CD14-positive monocyte (primary cell): Measurements from ENCODE around the gene SEMA4D. TPM values are rescaled to one million over a fixed set of nuclear protein-coding genes. Genes with fewer than 3 reads are reported as not detected.

Experiments
- DNase-seq, 3 donors: peaks; one replicate each; pipeline ENCODE4 v3.0.0-alpha.2; 2011 to 2022
- H2AFZ ChIP-seq: 2 replicates; pipeline ENCODE4 v1.6.0; 2012; ENCODE audit warnings: mild to moderate bottlenecking, low read depth, low read length, inconsistent platforms; ENCODE audit not compliant: insufficient read depth, poor library complexity, severe bottlenecking
- H3K27ac ChIP-seq, 2 donors: 1 replicate in 1 of 2; 2 replicates in 1 of 2; pipeline ENCODE4 v1.5.1; 2012 to 2013; ENCODE audit warnings: low read length in 2 of 2, control low read depth in 1 of 2, inconsistent platforms in 1 of 2, low read depth in 1 of 2, mild to moderate bottlenecking in 1 of 2
- H3K27me3 ChIP-seq, 2 donors: one replicate each; pipeline versions ENCODE4 v1.6.0 to v1.6.1; 2011 to 2013; ENCODE audit warnings: low read length in 2 of 2; ENCODE audit not compliant: control insufficient read depth in 2 of 2, insufficient read depth in 2 of 2
- H3K36me3 ChIP-seq, 2 donors: replicated peaks in 1 of 2; 1 replicate in 1 of 2; 2 replicates in 1 of 2; pipeline versions ENCODE4 v1.5.1 to v1.6.1; 2012 to 2013; ENCODE audit warnings: low read length in 2 of 2, control low read depth in 1 of 2, inconsistent platforms in 1 of 2, mild to moderate bottlenecking in 1 of 2; ENCODE audit not compliant: insufficient read depth in 2 of 2, control insufficient read depth in 1 of 2
- H3K4me1 ChIP-seq, 2 donors: 1 replicate in 1 of 2; 2 replicates in 1 of 2; pipeline versions ENCODE4 v1.5.1 to v1.6.1; 2012 to 2013; ENCODE audit warnings: low read length in 2 of 2, control low read depth in 1 of 2, inconsistent platforms in 1 of 2, mild to moderate bottlenecking in 1 of 2, moderate library complexity in 1 of 2; ENCODE audit not compliant: insufficient read depth in 2 of 2, control insufficient read depth in 1 of 2
- H3K4me2 ChIP-seq: replicated peaks from 2 replicates; pipeline ENCODE3; 2012; ENCODE audit warnings: low read length, moderate library complexity, mild to moderate bottlenecking; ENCODE audit not compliant: poor library complexity, severe bottlenecking; ENCODE audit errors: extremely low read depth
- H3K4me3 ChIP-seq, 3 experiments: fragments of 200-600 bp in 1 of 3; sonication (generic) in 1 of 3; replicated peaks in 1 of 3; 1 replicate in 2 of 3; 2 replicates in 1 of 3; pipeline ENCODE4 v1.5.1; 2011 to 2013; ENCODE audit warnings: low read length in 3 of 3, mild to moderate bottlenecking in 3 of 3, control low read depth in 2 of 3, low read depth in 2 of 3, inconsistent platforms in 1 of 3, moderate library complexity in 1 of 3
- H3K79me2 ChIP-seq: 2 replicates; pipeline ENCODE4 v1.6.0; 2012; ENCODE audit warnings: mild to moderate bottlenecking, control low read depth, inconsistent platforms, low read length, moderate library complexity; ENCODE audit not compliant: insufficient read depth
- H3K9ac ChIP-seq: 2 replicates; pipeline ENCODE4 v1.6.0; 2017; ENCODE audit warnings: low read length, mild to moderate bottlenecking; ENCODE audit not compliant: insufficient read depth, poor library complexity, severe bottlenecking
- H3K9me3 ChIP-seq, 2 donors: replicated peaks in 1 of 2; 1 replicate in 1 of 2; 2 replicates in 1 of 2; pipeline versions ENCODE4 v1.5.1 to v1.6.1; 2012 to 2013; ENCODE audit warnings: low read length in 2 of 2, control low read depth in 1 of 2; ENCODE audit not compliant: control insufficient read depth in 1 of 2, insufficient read depth in 1 of 2
- H4K20me1 ChIP-seq: 2 replicates; pipeline ENCODE4 v1.6.0; 2012; ENCODE audit warnings: mild to moderate bottlenecking, low read length, control low read depth, moderate library complexity; ENCODE audit not compliant: insufficient read depth
- H3K27ac Mint-ChIP-seq, 7 donors: one replicate each; pipeline ENCODE4 v1.8.0; 2020; ENCODE audit warnings: mild to moderate bottlenecking in 7 of 7, mixed read lengths in 7 of 7, moderate library complexity in 6 of 7, inconsistent platforms in 2 of 7
- H3K27me3 Mint-ChIP-seq, 3 donors: one replicate each; pipeline ENCODE4 v1.8.0; 2021 to 2022; ENCODE audit warnings: low read depth in 3 of 3, mild to moderate bottlenecking in 3 of 3, mixed read lengths in 3 of 3, moderate library complexity in 3 of 3, inconsistent platforms in 1 of 3
- H3K36me3 Mint-ChIP-seq, 2 donors: one replicate each; pipeline ENCODE4 v1.8.0; 2020; ENCODE audit warnings: mixed read lengths in 2 of 2, inconsistent platforms in 1 of 2, mild to moderate bottlenecking in 1 of 2
- H3K4me1 Mint-ChIP-seq: one replicate; pipeline ENCODE4 v1.8.0; 2020; ENCODE audit warnings: mild to moderate bottlenecking, mixed read lengths
- H3K4me3 Mint-ChIP-seq, 2 donors: one replicate each; pipeline ENCODE4 v1.8.0; 2020; ENCODE audit warnings: mild to moderate bottlenecking in 2 of 2, mixed read lengths in 2 of 2, moderate library complexity in 1 of 2
- H3K9me3 Mint-ChIP-seq, 7 donors: one replicate each; pipeline ENCODE4 v1.8.0; 2020 to 2022; ENCODE audit warnings: mixed read lengths in 7 of 7, mild to moderate bottlenecking in 6 of 7, moderate library complexity in 6 of 7, inconsistent platforms in 2 of 7
- WGBS: methylation state at CpG from one replicate; pipeline ENCODE4 v1.1.5; 2013; ENCODE audit warnings: missing lambda C conversion rate; ENCODE audit not compliant: insufficient coverage; 5-methylcytosine and 5-hydroxymethylcytosine counted together
- intact Hi-C, 2 donors: fragments of 100-400 bp; cut with micrococcal nuclease; formaldehyde crosslinking; loops; one replicate each; pipeline versions ENCODE4 v1.15.0 to v1.15.1; 2023
- polyA plus RNA-seq, 3 donors: library from polyadenylated mRNA; depleted of rRNA in 1 of 3; unstranded in 2 of 3; stranded (reverse) in 1 of 3; fragments of 300-500 nt in 2 of 3; fragments of >200 nt in 1 of 3; fragmentation: Illumina TruSeq in 2 of 3; gene quantifications; 1 replicate in 2 of 3; 2 replicates in 1 of 3; pipeline ENCODE4 v1.2.3, GENCODE V29; 2012 to 2021
- TF ChIP-seq, protein P1 (sequence below): fragments of 200-600 bp; IDR thresholded peaks from one replicate; pipeline ENCODE4 v1.8.0; 2022; ENCODE audit warnings: antibody characterized with exemption, mild to moderate bottlenecking

Gene SEMA4D
- polyA plus RNA-seq, 3 donors: 28.2 to 117 (median 28.6) TPM

DNA sequence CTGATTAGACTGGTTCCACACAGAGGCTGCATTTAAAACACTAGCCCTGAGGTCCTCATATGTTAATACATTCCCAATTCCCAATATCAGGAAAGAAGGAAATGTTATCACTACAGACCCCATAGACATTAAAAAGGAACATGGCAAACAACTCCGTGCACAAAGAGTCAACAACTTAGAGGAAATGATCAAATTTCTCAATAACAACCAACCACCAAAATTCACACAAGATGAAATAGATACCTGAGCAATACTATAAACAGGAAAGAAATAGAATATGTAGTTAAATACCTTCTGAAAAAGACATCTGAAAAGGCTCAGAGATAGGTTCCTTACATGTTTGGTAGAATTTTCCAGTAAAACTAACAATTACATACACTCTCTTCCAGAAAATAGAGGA is 28.9 kb downstream of the SEMA4D start:
- Mint-ChIP-seq H3K4me3 (no peak overlapping the region), H3K9me3 (peaks cover 0 to 2% (median 0%) of the 10 kb centered on the region in 7 donors), H3K27ac (peak overlapping the region in 2 of 7 donors; percentile 4 to 61), H3K4me1 (peaks cover 83% of the 10 kb centered on the region), H3K27me3 (no peaks in the 10 kb centered on the region), H3K36me3 (peaks cover 57 to 68% of the 10 kb centered on the region in 2 donors)
- Histone ChIP-seq H3K27ac (peak overlapping the region in 1 of 2 donors; percentile 6), H3K4me3 (no peak overlapping the region), H3K9ac (no peak overlapping the region), H2AFZ (no peak overlapping the region), H3K9me3 (no peaks in the 10 kb centered on the region), H4K20me1 (peaks cover 100% of the 10 kb centered on the region), H3K27me3 (no peaks in the 10 kb centered on the region), H3K36me3 (peaks cover 8 to 38% of the 10 kb centered on the region in 2 donors), H3K4me1 (peaks cover 59 to 68% of the 10 kb centered on the region in 2 donors), H3K4me2 (no peak overlapping the region), H3K79me2 (peaks cover 98% of the 10 kb centered on the region)
- intact Hi-C loops: no loop called here
- no peak for DNase-seq
- TF ChIP-seq, protein P1, sequence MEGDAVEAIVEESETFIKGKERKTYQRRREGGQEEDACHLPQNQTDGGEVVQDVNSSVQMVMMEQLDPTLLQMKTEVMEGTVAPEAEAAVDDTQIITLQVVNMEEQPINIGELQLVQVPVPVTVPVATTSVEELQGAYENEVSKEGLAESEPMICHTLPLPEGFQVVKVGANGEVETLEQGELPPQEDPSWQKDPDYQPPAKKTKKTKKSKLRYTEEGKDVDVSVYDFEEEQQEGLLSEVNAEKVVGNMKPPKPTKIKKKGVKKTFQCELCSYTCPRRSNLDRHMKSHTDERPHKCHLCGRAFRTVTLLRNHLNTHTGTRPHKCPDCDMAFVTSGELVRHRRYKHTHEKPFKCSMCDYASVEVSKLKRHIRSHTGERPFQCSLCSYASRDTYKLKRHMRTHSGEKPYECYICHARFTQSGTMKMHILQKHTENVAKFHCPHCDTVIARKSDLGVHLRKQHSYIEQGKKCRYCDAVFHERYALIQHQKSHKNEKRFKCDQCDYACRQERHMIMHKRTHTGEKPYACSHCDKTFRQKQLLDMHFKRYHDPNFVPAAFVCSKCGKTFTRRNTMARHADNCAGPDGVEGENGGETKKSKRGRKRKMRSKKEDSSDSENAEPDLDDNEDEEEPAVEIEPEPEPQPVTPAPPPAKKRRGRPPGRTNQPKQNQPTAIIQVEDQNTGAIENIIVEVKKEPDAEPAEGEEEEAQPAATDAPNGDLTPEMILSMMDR: no peak
- no CpG with 5 or more reads among the region's 1 CpG for WGBS

DNA sequence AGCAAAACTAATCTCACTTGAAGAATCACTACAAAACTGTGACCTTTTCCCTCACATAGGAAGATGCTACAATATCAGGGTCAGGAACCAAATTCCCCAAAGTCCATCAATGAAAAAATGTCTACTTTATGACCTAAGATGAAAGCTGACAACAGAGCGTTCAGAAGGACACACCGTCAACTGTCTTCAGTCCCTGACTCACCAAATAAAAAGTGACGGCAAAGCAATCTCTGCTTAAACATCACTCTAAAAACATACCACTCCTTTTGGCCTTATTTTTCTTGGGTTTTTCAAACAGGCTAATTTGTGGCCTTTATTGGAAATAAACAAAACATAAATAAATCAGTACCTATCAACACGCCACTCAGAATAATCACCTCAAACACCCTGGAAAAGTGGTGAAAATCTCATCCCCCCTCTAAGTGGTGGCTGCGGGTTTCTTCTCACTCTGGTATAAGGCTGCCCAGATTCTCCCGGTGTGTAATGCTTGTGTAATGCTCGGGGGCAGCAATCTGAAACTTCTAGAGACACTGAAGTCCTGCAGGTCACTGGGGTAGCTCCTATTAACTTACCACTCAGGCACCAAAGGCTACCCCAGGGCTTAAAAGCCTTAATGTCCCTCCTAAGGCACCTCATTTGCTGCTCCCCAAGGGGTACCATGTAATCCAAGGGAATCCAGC is 29.5 kb downstream of the SEMA4D start:
- Histone ChIP-seq H3K4me3 (no peak overlapping the region), H3K9ac (no peak overlapping the region), H3K27ac (peak overlapping the region in 1 of 2 donors; percentile 6), H3K79me2 (peaks cover 98% of the 10 kb centered on the region), H3K4me1 (peaks cover 64 to 74% of the 10 kb centered on the region in 2 donors), H3K36me3 (peaks cover 8 to 34% of the 10 kb centered on the region in 2 donors), H3K4me2 (no peak overlapping the region), H3K27me3 (no peaks in the 10 kb centered on the region), H3K9me3 (no peaks in the 10 kb centered on the region), H2AFZ (no peak overlapping the region), H4K20me1 (peaks cover 100% of the 10 kb centered on the region)
- Mint-ChIP-seq H3K9me3 (peaks cover 0 to 2% (median 0%) of the 10 kb centered on the region in 7 donors), H3K27ac (peak overlapping the region in 2 of 7 donors; percentile 66 to 69), H3K27me3 (no peaks in the 10 kb centered on the region), H3K36me3 (peaks cover 51 to 62% of the 10 kb centered on the region in 2 donors), H3K4me3 (no peak overlapping the region), H3K4me1 (peaks cover 87% of the 10 kb centered on the region)
- DNase-seq: no peak
- intact Hi-C loops: no loop called here
- TF ChIP-seq, protein P1: no peak
- WGBS: 85% methylated on average over 4 of the region's 7 CpGs
